ENCODE measurements around the gene VTI1B. TPM values are rescaled to one million over a fixed set of nuclear protein-coding genes. Genes with fewer than 3 reads are reported as not detected.

The VTI1B gene
- total RNA-seq, 2 experiments from 2014 or later, result 41.5 to 93.3 TPM

GRCh38 chr14:67694791-67695393 is 20.5 kb upstream of the VTI1B start:
- DNase-seq (ENCODE audit: low spot score), result peak; percentile 81
- intact Hi-C loops (cut with micrococcal nuclease; ENCODE audit: unreplicated experiment), result loop anchor here (2.0 kb wide), 1 partner anchor 20 kb away; the partner anchor contains the start of gene VTI1B
- peak overlapping the region; percentile 58 for H3K27ac ChIP-seq (ENCODE audit: low read depth, low read length, poor library complexity, severe bottlenecking)
- H3K9me3 ChIP-seq (ENCODE audit: low read length), result no peaks in the 10 kb centered on the region
- H3K9me2 ChIP-seq (ENCODE audit: insufficient read depth, low read length), result no peaks in the 10 kb centered on the region
- H3K4me2 ChIP-seq (ENCODE audit: low read length), result peak overlapping the region; percentile 85
- peak overlapping the region; percentile 72 for H2AFZ ChIP-seq (ENCODE audit: low read length)
- H4K20me1 ChIP-seq (ENCODE audit: insufficient read depth, low read length), result no peaks in the 10 kb centered on the region
- peak overlapping the region; percentile 96 for H3K4me3 ChIP-seq (ENCODE audit: low read depth, low read length, poor library complexity, severe bottlenecking)
- peaks cover 37% of the 10 kb centered on the region for H3K36me3 ChIP-seq (ENCODE audit: insufficient read depth, low read length)
- TF ChIP-seq EZH2phosphoT487 (IDR thresholded peaks at IDR 0.05; ENCODE audit: borderline replicate concordance, low read depth, low read length), result no peak
- no peak for TF ChIP-seq CTCF (conservative IDR thresholded peaks at IDR 0.05; ENCODE audit: low read length)
- peaks cover 5% of the 10 kb centered on the region for H3K4me1 ChIP-seq (ENCODE audit: insufficient read depth, low read length, poor library complexity, severe bottlenecking)
- CTCF ChIA-PET (ENCODE audit: unreplicated experiment), result interaction anchor here (1.0 to 1.1 kb wide), 3 partner anchors 9 to 95 kb away, joined by 3 to 5 read pairs (median 4); partner anchors contain the start of gene PIGH
- BruUV-seq (replicated peaks), result TSS peak; percentile 67
- H3K79me2 ChIP-seq (ENCODE audit: insufficient read depth, low read depth, low read length), result peaks cover 25% of the 10 kb centered on the region; the same call in 1 of the 2 replicates
- POLR2A ChIA-PET, result interaction anchor here (0.8 to 1.8 kb wide), 7 partner anchors 9 to 95 kb away, joined by 3 to 5 read pairs (median 4); partner anchors contain the start of gene PIGH

- Histone ChIP-seq H2AFZ (ENCODE audit: low read length) (no peak overlapping the region), H4K20me1 (ENCODE audit: insufficient read depth, low read length) (no peaks in the 10 kb centered on the region), H3K9me2 (ENCODE audit: insufficient read depth, low read length) (no peaks in the 10 kb centered on the region), H3K79me2 (ENCODE audit: insufficient read depth, low read depth, low read length) (peaks cover 22% of the 10 kb centered on the region; the same call in 1 of the 2 replicates), H3K4me2 (ENCODE audit: low read length) (no peak overlapping the region), H3K36me3 (ENCODE audit: insufficient read depth, low read length) (peaks cover 86% of the 10 kb centered on the region), H3K4me3 (ENCODE audit: low read depth, low read length, poor library complexity, severe bottlenecking) (no peak overlapping the region), H3K9me3 (ENCODE audit: low read length) (no peaks in the 10 kb centered on the region), H3K27ac (ENCODE audit: low read depth, low read length, poor library complexity, severe bottlenecking) (no peak overlapping the region), H3K4me1 (ENCODE audit: insufficient read depth, low read length, poor library complexity, severe bottlenecking) (peaks cover 5% of the 10 kb centered on the region)
- intact Hi-C loops (cut with micrococcal nuclease; ENCODE audit: unreplicated experiment), result no loop called here
- ChIA-PET CTCF (ENCODE audit: unreplicated experiment) (no interaction called here), POLR2A (no interaction called here)
- TF ChIP-seq CTCF (conservative IDR thresholded peaks at IDR 0.05; ENCODE audit: low read length) (no peak), EZH2phosphoT487 (IDR thresholded peaks at IDR 0.05; ENCODE audit: borderline replicate concordance, low read depth, low read length) (no peak)
- no TSS peak for BruUV-seq (replicated peaks)
- DNase-seq (ENCODE audit: low spot score), result no peak
These were observed 15.6 kb upstream of the VTI1B start for GRCh38 chr14:67690011-67690410.

GRCh38 chr14:67683842-67684241 is 9.4 kb upstream of the VTI1B start:
- Histone ChIP-seq H3K79me2 (ENCODE audit: insufficient read depth, low read depth, low read length) (no peaks in the 10 kb centered on the region), H3K4me3 (ENCODE audit: low read depth, low read length, poor library complexity, severe bottlenecking) (no peak overlapping the region), H3K9me3 (ENCODE audit: low read length) (no peaks in the 10 kb centered on the region), H3K4me2 (ENCODE audit: low read length) (no peak overlapping the region), H3K36me3 (ENCODE audit: insufficient read depth, low read length) (peaks cover 94% of the 10 kb centered on the region), H4K20me1 (ENCODE audit: insufficient read depth, low read length) (no peaks in the 10 kb centered on the region), H3K4me1 (ENCODE audit: insufficient read depth, low read length, poor library complexity, severe bottlenecking) (no peaks in the 10 kb centered on the region), H3K9me2 (ENCODE audit: insufficient read depth, low read length) (no peaks in the 10 kb centered on the region), H3K27ac (ENCODE audit: low read depth, low read length, poor library complexity, severe bottlenecking) (no peak overlapping the region), H2AFZ (ENCODE audit: low read length) (no peak overlapping the region)
- intact Hi-C loops (cut with micrococcal nuclease; ENCODE audit: unreplicated experiment), result no loop called here
- POLR2A ChIA-PET, result no interaction called here
- BruUV-seq (replicated peaks), result no TSS peak
- DNase-seq (ENCODE audit: low spot score), result no peak
- CTCF ChIA-PET (ENCODE audit: unreplicated experiment), result no interaction called here
- TF ChIP-seq EZH2phosphoT487 (IDR thresholded peaks at IDR 0.05; ENCODE audit: borderline replicate concordance, low read depth, low read length), result no peak
- TF ChIP-seq CTCF (conservative IDR thresholded peaks at IDR 0.05; ENCODE audit: low read length), result no peak

Measured in OCI-LY7 (cell line).